Hepatocyte (in vitro differentiated cells): ENCODE measurements around the gene SFXN5.

Experiments used
- EZH2 ChIP-seq: fragments of 200-600 bp; sonication (generic); IDR thresholded peaks from 2 replicates; pipeline ENCODE4 v1.6.1; 2016; ENCODE audit warnings: antibody characterized with exemption, mild to moderate bottlenecking, borderline replicate concordance
- TF ChIP-seq, protein P1 (sequence below): fragments of 200-600 bp; sonication (generic); IDR thresholded peaks from 2 replicates; pipeline ENCODE4 v1.5.1; 2016; ENCODE audit warnings: antibody characterized with exemption, mild to moderate bottlenecking; ENCODE audit not compliant: poor library complexity

DNA sequence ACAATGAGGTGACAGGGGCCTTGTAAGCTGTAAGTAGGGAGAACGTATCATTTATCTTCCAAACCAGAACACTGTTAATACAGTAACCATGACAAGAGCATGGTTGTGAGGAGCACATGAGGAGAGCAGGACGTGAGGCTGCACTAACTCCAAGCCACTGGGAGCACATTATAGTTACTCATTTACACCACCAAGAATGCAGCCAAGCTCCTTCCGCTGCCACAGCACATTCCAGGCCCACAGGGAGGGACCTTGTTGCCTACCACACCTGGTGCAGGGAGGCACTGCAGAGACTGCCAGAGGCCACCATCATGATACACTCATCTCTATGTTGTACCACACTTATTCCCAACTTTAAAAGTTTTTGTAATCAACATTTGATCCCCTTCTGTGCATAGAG is 13.5 kb upstream of the SFXN5 start:
- TF ChIP-seq, protein P1, sequence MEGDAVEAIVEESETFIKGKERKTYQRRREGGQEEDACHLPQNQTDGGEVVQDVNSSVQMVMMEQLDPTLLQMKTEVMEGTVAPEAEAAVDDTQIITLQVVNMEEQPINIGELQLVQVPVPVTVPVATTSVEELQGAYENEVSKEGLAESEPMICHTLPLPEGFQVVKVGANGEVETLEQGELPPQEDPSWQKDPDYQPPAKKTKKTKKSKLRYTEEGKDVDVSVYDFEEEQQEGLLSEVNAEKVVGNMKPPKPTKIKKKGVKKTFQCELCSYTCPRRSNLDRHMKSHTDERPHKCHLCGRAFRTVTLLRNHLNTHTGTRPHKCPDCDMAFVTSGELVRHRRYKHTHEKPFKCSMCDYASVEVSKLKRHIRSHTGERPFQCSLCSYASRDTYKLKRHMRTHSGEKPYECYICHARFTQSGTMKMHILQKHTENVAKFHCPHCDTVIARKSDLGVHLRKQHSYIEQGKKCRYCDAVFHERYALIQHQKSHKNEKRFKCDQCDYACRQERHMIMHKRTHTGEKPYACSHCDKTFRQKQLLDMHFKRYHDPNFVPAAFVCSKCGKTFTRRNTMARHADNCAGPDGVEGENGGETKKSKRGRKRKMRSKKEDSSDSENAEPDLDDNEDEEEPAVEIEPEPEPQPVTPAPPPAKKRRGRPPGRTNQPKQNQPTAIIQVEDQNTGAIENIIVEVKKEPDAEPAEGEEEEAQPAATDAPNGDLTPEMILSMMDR, result no peak
- no peak for TF ChIP-seq EZH2
